NCI-H1436 (cell line): Measurements from ENCODE around the gene SGSH.

Source experiments
- DNase-seq: peaks from one replicate; lab custom pipeline; 2025; lab: John Stamatoyannopoulos, UW

Gene SGSH

DNA sequence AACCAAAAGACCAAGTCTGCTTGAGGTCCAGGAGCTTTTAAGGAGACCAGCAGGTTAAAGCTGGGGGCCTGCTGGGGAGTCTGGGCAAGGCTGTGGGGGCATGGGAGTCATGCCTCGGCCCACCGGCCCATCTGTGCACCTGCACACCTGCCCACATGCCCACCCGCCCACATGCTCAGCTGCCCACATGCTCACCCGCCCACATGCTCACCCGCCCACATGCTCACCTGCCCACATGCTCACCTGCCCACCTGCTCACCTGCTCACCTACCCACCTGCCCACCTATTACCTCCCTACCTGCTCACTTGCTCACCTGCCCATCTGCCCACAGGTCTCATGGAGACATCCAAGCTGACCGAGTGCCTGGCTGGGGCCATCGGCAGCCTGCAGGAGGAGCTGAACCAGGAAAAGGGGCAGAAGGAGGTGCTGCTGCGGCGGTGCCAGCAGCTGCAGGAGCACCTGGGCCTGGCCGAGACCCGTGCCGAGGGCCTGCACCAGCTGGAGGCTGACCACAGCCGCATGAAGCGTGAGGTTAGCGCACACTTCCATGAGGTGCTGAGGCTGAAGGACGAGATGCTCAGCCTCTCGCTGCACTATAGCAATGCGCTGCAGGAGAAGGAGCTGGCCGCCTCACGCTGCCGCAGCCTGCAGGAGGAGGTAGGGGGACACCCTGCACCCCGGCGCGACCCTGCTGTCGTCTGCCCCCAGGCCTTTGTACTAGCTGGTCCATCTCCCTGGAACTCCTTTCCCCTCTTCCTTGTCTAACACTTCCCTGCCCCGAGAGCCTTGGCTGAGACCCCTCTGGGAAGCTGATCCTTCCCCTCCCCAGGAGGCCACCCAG, 36.3 kb downstream of the SGSH start:
- no peak for DNase-seq

- DNase-seq = no peak
These were observed 37.3 kb downstream of the SGSH start for GRCh38 chr17:80182845-80183223.

DNA sequence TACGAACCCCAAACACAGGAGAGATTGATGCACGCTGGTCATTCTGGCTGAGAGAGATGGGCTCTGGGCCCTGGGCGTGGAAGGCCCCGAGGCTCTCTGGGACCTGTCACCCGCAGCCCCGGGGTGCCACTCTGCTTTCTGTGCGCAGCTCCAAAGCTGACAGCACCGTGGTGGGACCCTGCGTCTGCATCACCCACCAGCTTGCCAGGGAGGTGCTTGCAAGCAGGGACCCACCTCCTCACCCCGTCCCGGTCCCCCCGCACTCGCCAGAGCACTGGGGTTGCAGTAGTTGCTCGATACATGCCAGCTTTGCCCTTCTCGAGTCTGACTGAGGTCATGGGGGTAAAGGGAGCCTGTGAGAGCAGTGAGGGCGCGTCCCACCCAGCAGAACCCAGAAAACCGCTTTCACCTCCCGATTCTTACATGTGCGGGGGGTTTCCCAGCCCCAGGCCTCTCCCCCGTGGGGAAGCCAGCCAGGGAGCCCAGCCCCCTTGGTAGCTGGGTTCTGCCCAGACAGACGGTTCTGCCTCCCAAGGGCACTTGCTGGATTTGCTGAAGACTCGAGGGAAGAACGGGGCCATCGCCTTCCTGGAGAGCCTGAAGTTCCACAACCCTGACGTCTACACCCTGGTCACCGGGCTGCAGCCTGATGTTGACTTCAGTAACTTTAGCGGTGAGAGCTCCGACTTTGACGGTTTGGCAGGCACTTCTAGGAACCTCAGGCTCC, 37.9 kb downstream of the SGSH start:
- no peak for DNase-seq

- no peak for DNase-seq
These were observed 38.7 kb downstream of the SGSH start for GRCh38 chr17:80181431-80181830.

DNA sequence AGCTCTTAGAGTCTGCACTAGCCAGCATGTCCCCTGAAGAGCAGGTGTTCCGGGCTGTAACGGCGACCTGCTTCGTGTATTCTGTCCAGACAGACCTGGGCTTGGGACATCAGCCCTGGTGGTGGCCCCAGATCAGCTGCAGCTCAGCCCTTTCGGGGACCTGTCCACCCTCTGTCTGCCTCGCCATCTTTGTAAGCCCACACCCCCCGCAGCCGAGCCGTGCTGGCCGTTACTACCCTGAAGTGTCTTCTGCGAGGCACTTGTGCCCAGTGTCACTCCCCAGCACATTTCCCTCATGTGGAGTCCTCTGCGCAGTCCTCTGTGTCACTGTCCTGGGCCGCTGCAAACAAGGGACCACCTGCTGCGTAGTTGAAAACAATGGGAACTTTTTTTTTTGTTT, 39.9 kb downstream of the SGSH start:
- no peak for DNase-seq

DNA sequence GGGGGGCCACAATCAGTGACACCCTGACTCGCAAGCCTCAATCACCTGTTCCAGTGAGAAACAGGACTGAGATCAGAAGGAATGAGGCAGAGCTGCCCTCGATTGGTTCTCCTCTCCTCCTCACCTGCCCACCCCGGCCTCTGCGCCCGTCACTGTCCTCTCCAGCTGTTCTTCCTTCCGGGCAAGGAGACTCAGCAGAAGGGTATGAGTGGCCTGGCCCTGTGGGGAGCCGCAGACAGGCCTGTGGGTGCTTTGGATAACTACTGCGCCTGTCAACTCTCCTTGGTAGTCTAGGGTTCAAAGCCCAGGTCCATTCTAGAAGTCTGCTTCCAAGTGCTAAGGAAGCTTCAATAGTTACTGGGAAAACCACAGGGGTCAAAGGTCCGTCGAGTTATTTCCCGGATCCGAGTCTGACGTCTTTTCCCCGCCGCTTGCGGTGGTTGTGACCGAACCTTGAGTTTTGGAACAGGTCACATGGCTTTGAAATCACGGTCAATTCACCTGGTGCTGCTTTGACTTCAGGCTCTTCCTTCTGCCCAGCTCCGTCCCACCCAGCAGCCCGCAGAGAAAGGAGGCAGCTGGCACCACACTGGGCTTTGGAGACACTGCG, 42.0 kb downstream of the SGSH start:
- DNase-seq = no peak

GRCh38 chr17:80176757-80177156, 43.4 kb downstream of the SGSH start:
- no peak for DNase-seq

GRCh38 chr17:80173916-80174315, 46.2 kb downstream of the SGSH start:
- no peak for DNase-seq

DNA sequence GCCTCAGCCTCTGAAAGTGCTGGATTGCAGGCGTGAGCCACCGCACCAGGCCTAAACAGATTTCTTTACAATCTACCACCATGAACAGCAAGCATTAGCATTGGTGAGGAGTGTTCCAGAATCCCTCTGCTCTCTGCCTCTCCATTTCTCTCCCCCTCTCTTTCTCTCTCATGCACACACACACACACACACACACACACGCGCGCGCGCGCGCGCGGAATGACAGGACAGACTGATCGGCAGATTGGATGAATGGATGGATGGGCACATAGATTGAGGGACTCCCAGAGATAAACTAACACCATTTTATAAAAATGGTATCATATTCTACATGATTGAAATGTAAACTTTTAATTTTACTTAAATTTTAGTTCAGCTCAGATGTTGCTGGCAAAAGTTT, 47.0 kb downstream of the SGSH start:
- DNase-seq = no peak

DNA sequence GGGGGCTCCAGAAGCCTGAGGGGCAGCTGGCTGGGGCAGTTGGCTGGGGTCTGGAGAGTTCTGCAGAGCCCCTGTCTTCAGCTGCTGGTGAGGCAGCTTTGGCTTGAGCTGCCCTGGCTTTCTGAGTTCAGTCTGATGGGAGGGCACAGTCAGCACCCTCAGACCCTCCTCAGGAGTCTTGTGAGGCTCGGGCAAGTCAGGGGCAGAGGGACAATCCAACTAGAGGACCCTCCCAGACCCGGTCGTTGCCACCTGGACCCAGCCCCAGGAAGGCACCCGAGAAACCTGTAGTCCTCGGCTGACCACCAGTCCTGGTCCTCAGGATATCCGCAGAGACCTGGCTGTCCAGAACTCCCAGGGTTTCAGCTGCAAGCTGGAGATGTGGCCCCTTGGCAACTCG, 48.5 kb downstream of the SGSH start:
- DNase-seq = no peak

- no peak for DNase-seq
These were observed 50.2 kb downstream of the SGSH start, which contains the start of gene CARD14 for GRCh38 chr17:80169784-80170500. Gene CARD14 (plus strand): TSS chr17:80170030. CDS start chr17:80181439, 11,409 bp downstream.

GRCh38 chr17:80169107-80169506, 51.0 kb downstream of the SGSH start:
- DNase-seq = no peak

GRCh38 chr17:80168371-80168770, 51.8 kb downstream of the SGSH start:
- DNase-seq = no peak

- DNase-seq = no peak
These were observed 53.7 kb downstream of the SGSH start for GRCh38 chr17:80166446-80166845.

DNA sequence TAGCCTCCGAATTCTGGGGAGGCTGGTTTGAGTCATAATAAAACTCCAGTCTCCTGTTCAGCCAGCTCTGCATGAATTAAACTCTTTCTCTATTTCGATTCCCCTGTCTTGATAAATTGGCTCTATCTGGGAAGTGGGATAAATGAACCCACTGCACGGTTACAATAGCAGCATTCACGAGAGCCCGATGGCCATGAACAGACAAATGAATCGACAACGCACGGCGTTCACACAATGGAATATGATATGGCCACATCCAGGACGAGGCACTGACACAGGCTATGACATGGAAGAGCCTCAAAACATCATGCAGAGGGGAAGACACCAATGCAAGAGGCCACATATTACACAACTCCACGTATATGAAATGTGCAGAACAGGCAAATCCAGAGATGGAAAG, 55.9 kb downstream of the SGSH start:
- no peak for DNase-seq

- DNase-seq = no peak
These were observed 56.8 kb downstream of the SGSH start for GRCh38 chr17:80163336-80163735.

DNA sequence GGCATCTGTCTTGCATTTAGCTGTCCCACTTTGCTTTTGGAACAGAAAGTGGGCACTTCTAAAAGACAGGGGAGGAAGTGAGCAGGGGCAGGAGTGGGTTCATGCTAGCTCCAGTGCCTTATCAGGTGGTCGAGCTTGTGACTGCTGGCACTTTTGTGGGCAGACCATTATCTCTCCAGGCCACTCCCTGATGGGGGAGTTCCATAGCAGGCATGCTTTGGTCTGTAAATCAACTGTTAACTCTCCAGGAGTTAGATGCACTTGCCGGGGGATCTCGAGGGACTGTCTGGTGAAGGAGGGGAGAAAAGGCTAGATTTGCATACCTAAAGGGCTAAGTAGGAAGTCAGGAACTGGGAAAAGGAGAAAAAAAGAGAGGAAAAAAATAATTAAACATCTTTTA, 59.6 kb downstream of the SGSH start:
- DNase-seq = no peak
